Activated CD4-positive, alpha-beta T cell treated with anti-CD3 and anti-CD28 coated beads for 24 hours (primary cell): Measurements from ENCODE around the gene HAUS6.
"Not testable (repeated sequence)": the region's sequence is repeated elsewhere in the genome, so short reads cannot be mapped to it uniquely, and the experiment has no call there.

Experiments used
- DNase-seq, 2 donors: peaks; one replicate each; pipeline ENCODE4 v3.0.0-alpha.2; 2020; ENCODE audit warnings: low read depth in 2 of 2

The HAUS6 gene

DNA sequence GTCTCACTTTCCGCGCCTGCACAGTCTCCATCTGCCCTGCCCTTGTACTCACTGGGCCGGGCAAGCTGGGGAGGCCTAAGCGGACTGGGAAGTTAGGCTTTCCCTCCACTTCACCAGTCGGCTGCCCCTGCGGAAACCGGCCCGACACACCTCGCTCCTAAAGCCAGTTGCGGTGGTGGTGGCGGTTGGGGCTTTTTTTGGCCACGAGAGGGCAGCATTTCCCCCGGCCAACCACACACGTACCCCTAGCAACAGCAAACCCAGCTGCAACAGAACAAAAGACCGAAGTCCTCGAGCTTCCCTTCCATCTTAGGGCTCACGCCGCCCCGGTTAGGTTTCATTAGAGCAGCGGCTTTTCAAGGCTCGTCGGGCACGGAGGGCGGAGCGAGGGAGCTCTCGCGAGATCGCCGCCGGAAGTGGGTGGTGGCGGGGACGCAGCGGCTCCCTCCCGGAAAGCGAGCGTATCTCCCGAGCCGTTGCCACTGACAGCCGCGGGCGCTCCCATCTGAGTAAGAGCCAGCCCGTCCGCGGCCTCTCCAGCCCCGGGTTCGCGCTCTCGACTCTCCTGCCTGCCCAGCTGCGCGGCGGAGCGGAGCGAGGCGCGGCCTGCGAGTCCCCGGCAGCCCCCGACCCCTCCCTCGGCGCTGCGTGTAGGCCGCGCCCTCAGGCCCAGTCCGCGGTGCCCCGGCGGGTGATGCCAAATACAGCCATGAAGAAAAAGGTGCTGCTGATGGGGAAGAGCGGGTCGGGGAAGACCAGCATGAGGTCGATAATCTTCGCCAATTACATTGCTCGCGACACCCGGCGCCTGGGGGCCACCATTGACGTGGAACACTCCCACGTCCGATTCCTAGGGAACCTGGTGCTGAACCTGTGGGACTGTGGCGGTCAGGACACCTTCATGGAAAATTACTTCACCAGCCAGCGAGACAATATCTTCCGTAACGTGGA, 53.5 kb downstream of the HAUS6 start, which contains the start of gene RRAGA:
RRAGA (plus strand) TSS at position 462 of the 951 bp plus-strand sequence; CDS start at position 695, 233 bp downstream.
- peak; percentile 85 to 90 for DNase-seq

DNA sequence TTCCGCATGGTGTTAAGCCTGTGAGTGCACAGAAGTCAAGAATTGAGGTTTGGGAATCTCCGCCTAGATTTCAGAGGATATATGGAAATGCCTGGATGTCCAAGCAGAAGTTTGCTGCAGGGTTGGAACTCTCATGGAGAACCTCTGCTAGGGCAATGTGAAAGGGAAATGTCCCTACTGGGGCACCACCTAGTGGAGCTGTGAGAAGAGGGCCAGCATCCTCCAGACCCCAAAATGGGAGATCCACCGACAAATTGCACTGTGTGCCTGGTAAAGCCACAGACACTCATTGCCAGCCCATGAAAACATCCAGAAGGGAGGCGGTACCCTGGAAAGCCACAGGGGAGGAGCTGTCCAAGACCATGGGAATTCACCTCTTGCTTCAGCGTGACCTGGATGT, 66.1 kb downstream of the HAUS6 start:
- no peak for DNase-seq

DNA sequence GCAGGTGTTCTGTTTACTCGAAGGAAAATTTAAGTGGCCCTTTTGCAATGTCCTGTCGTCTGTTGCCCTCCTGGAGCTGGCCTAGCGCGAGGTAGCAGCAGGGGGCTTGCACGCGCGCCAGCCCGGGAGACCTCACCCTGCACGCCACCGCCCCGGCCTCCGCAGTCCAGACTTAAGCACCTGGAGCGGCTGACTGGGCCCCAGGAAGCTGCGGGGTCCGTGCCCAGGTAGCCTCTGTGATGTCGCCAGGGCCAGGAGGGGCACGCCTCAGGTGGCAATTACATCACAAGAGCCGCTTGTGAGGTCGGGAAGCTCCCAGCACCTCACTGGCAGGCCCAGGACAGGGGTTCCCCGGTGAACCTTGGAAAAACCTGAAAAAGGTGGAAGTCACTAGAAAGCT, 69.7 kb downstream of the HAUS6 start, which contains the start of gene SAXO1:
SAXO1 (minus strand) TSS at position 195 of the 400 bp plus-strand sequence. CDS start 301 bp downstream, outside the sequence.
- DNase-seq = no peak

DNA sequence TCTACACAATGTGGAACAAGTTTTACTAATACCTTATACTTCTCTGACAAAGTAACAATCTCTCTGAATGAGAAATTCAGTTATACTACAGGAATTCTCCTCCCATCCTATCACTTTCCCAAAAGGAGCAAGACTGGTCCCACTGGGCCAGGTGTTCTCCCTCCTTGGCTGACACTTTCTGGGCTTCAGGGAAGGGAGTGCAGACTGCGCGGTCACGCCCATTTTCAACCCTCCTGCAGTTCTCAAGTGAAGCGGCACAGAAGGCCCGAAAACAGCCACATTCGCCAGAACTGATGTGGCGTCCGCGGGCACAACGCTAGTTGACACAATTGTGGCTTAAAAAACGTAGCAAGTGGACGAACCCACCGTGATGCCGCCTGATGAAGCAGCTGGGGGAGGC, 70.3 kb downstream of the HAUS6 start:
- DNase-seq = no peak

DNA sequence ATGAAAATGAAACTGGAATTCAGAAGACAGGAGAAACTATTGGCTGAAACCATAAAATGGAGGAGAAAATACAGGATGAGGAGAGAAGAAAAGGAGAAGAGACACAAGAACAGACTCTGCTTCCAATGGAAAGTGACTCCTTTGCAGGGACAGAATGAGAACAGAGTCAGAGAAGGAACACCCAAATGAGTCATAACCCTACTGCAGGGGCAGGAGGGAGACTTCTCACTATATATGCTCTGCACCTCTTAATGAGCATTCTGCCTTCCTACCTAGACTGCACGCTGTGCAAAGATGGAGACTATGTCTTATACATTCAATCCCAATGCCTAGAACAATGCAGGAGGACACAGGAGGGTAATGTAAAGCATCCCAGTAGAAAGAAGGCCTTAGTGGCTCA, 71.8 kb downstream of the HAUS6 start:
- no peak for DNase-seq

DNA sequence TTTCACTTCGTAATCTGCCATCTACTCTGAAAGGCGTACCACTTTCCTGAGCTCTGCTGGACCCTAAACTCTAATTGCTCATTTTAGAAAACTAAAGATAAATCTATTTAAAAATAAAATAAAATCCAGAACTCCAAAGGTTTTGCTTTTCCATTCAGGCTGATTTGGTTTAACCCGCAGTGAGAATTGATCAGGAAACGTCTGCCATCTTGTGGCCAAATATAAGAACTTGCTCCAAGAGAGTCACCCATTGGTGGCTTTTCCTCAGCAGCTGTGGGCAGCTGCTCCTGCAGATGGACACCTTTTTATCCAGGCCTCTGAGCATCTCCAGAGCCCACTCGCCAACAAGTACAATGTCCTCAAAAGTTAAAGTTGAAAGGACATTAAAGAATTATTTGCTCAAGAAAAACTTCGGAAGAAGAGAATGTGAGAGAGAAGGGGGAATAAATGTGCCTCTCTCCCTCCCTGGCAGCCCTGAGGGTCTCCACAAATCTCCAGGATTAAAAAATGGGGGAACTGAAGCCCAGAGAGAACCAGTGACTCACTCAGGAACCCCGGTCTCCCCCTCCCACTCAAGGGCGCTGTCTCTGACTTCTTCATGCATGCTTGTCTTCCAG, 73.8 kb downstream of the HAUS6 start:
- peak in 1 of 2 donors; percentile 6 for DNase-seq

DNA sequence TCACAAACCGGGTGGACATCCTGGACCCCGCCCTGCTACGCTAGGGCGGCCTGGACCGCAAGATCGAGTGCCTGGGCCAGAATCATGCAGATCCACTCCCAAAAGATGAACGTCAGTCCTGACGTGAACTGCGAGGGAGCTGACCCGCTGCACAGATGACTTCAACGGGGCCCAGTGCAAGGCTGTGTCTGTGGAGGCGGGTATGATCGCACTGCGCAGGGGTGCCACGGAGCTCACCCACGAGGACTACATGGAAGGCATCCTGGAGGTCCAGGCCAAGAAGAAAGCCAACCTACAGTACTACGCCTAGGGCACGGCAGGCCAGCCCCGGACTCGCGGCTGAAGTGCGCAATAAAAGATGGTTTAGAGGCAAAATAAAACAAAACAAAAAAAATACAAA, 74.9 kb downstream of the HAUS6 start:
- DNase-seq = no peak

DNA sequence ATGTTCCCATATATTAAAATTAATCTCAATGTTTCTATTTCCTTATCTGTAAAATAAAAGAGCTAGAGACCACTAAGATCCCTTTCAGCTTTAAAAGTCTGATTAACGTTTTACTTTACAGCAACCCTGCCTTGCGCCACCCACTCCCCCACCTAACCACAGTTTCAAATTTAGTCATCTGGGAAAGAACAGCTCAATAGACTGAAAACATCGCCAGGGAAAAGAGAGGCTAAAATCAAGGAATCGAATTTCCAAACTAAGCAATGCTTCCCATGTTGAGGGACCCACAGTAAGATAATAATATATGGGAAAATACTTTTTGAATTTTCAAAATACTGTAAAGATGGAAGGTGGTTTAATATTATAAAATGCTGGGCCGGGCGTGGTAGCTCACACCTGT, 76.3 kb downstream of the HAUS6 start:
- DNase-seq = no peak

DNA sequence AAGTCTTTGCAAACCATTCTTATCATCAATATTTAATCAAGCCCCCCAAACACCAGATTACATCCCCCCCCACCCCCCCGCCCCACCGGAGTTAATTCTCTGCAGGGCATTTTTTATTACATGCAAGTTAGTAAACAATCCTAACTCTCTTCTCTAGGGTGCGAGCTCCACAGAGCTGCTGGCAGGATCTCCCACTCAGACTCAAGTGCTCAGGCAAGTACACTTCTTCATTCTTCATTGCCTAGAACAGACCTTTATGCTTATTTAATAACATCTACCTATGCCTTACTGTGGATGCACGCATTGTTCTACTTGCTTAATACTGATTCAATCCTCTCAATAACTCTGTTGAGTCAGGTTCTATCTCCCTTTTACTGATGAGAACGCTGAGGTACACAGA, 79.6 kb downstream of the HAUS6 start:
- DNase-seq = no peak

DNA sequence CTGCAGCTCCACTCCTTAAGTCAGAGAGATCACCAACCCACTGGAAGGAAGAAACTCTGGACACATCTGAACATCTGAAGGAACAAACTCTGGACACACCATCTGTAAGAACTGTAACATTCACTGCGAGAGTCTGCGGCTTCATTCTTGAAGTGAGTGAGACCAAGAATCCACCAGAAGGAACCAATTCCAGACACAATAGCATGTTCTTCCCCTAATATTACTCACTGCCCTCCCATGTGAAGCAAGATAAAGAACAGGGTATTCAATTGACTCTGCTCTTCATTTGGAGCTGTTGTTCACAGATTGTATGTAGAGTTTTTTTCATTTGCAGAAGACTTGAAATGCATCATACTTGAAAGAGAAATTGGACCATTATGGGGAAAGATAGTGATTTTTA, 80.5 kb downstream of the HAUS6 start:
- no peak for DNase-seq

DNA sequence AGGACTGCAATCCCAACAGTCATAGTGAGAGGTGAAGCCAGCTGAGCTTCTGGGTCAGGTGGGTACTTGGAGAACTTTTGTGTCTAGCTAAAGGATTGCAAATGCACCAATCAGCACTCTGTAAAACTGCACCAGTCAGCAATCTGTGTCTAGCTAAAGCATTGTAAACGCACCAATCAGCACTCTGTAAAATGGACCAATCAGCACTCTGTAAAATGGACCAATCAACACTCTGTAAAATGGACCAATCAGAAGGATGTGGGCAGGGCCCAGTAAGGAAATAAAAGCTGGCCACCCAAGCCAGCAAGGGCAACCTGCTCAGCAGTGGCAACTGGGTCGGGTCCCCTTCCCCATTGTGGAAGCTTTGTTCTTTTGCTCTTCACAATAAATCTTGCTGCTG, 81.1 kb downstream of the HAUS6 start:
- DNase-seq = not testable (repeated sequence)

DNA sequence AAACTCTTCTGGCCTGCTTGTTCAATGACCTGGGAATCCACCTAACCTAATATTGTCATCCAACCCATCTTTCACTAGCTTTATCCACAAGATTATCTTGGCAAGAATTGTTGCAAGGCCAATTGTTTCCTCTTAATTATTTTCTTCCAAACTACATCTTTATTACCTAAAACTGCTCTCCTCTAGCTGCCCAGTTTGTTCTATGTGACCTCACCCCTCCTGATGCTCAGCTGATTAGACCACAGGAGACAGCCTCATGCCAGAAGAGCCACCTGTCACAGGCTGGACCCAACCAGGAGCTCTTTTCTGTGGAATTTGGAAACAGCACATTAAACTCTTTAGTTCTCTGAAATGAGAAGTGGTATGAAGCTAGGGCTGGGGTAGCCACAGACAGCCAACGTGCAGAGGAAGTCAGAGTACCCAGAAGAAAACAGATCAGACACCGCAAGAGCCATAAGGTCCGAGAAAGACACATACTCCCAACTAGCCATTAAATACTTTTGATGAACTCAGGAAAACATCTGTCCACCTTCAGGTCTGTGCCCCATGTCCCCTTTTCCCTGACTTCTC, 81.7 kb downstream of the HAUS6 start:
- no peak for DNase-seq

DNA sequence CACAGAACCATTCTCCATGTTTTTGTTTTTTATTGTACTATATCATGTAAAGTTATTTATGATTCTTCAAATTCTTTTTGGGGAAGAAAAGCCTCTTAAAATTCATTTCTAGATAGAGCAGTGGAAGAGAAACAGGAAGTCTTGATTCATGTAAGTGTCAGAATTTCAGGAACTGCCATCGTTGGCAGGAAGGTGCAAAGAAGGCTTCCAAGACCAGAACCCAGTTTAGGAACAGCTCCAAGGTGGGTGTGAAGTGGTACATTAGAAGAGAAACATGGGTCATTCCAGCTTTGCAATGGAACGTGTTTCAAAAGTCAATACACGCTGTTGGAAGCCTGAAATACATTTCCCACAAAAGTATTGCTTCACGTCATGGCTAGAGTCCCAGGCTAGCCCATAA, 84.5 kb downstream of the HAUS6 start:
- DNase-seq = no peak

DNA sequence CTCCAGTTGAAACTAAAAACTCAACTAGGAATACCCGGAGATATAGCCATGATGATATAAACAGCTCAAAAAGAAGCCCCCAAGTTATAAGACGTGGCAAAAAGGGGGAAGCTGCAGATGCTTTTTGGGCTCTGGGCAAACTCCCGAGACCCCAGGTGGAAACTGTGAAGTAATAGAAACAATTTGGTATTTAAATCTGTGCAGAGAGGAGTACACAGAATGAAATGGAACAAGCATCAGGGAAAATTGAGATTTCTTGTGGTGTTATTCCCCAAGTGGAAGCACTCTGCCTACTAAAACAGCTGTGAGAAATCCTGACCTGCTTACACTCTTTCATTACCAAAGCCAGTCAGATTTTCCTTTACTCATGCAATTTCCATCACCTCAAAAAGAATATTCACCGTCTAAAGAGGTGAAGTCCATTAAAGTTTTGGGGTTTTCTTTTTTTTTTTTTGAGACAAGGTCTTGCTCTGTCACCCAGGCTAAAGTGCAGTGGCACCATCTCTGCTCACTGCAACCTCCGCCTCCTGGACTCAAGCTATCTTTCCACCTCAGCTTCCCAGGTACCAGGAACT, 93.2 kb downstream of the HAUS6 start:
- DNase-seq = no peak
